NB4 (cell line): ENCODE measurements around the gene CXorf58.
A peak's percentile ranks its signal among the peaks of the same experiment; 100 is the strongest.

Experiments used
- DNase-seq: peaks from one replicate; pipeline ENCODE4 v3.0.0; 2010; ENCODE audit warnings: low read depth
- H3K4me3 ChIP-seq: one replicate; pipeline ENCODE4 v1.5.1; 2011; ENCODE audit warnings: mild to moderate bottlenecking, low read depth, low read length, moderate library complexity
- CTCF ChIP-seq: IDR thresholded peaks from one replicate; pipeline ENCODE4 v1.5.1; 2012; ENCODE audit warnings: low read depth, low read length
- MAX ChIP-seq: IDR thresholded peaks from 2 replicates; pipeline ENCODE4 v1.6.1; 2011; ENCODE audit warnings: low read depth, low read length
- MYC ChIP-seq: IDR thresholded peaks from 2 replicates; pipeline ENCODE4 v1.6.1; 2011; ENCODE audit warnings: low read depth, low read length
- POLR2A ChIP-seq: IDR thresholded peaks from 2 replicates; pipeline ENCODE4 v1.6.1; 2011; ENCODE audit warnings: mild to moderate bottlenecking; ENCODE audit not compliant: insufficient read length; ENCODE audit errors: extremely low read depth

CXorf58 gene

GRCh38 chrX:23871905-23872546 is 35.8 kb upstream of the CXorf58 start:
- H3K4me3 ChIP-seq = peak overlapping the region; percentile 42
- no peak for TF ChIP-seq MAX
- TF ChIP-seq MYC = 0 out of 2 replicates have a peak, but pooled peaks have one; percentile 41
- TF ChIP-seq POLR2A = no peak
- DNase-seq = peak; percentile 88

DNA sequence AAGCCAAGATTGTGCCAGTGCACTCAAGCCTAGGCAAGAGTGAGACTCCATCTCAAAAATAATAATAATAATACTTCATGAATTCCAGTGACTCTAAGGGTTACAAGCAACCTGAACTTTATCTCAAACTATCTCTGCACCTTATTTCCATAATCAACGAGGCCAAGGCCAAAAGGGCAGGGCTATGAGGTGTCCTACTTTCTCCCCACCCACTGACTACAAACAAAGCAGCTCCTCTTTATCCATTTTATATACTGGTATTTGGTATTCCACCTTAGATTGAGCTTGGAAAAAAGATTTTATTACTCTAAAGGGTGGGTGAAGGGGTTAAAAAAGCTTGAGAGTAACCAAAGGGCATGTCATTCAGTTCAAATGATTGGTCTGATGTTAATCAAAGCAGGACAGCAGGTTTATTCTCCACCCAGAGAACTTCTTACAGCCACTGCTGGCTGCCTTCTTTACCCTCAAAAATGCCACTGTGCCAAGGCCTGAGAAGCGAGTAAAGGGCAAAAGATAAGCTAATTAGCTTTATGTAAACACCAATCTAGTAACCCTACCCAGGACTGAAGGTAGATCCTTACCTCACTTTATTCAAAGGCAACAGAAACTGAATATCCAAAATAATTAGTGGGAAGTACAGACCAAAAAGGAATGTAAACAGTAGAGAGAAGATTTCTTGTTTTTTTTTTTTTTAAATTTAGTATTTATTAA is 28.3 kb upstream of the CXorf58 start:
- no peak for DNase-seq
- H3K4me3 ChIP-seq = no peak overlapping the region
- no peak for TF ChIP-seq MYC
- TF ChIP-seq POLR2A = no peak
- no peak for TF ChIP-seq CTCF
- no peak for TF ChIP-seq MAX

- peak; percentile 79 for DNase-seq
- H3K4me3 ChIP-seq = peak overlapping the region; percentile 18
- TF ChIP-seq POLR2A = no peak
- TF ChIP-seq CTCF = no peak
- TF ChIP-seq MAX = peak; percentile 52; the same call in 1 of the 2 replicates
- TF ChIP-seq MYC = no peak; the same call in 1 of the 2 replicates
Measured at GRCh38 chrX:23883737-23884354, 24.0 kb upstream of the CXorf58 start.

DNA sequence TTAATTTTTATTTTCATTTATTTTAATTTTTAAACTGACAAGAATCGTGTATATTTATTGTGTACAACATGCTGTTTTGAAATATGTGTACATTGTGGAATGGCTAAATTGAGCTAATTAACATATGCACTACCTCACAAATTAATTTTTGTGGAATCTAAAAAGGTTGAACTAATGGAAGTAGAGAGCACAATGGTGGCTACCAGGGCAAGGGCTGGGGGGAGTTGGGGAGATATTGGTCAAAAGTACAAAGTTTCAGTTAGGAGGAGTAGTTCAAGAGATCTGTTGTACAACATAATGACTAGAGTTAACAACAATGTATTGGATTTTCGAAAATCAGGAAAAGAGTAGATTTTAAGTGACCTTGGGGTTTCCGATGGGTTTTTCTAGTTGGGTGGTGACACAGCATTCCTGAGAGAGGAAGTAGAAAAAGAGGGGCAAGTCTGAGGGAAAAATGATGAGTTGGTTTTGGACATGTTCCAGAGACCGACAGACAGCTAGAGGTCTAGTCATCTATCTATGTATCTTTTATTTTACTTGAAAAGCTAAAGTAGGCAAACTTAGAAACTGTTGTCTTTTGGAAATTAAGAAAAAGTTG is 23.3 kb upstream of the CXorf58 start:
- no peak overlapping the region for H3K4me3 ChIP-seq
- TF ChIP-seq POLR2A (no peak), MYC (no peak), CTCF (no peak), MAX (no peak)
- peak; percentile 64 for DNase-seq

GRCh38 chrX:23885803-23886202 is 22.0 kb upstream of the CXorf58 start:
- no peak for DNase-seq
- no peak overlapping the region for H3K4me3 ChIP-seq
- TF ChIP-seq MAX = no peak
- no peak for TF ChIP-seq CTCF
- no peak for TF ChIP-seq POLR2A
- no peak for TF ChIP-seq MYC

DNA sequence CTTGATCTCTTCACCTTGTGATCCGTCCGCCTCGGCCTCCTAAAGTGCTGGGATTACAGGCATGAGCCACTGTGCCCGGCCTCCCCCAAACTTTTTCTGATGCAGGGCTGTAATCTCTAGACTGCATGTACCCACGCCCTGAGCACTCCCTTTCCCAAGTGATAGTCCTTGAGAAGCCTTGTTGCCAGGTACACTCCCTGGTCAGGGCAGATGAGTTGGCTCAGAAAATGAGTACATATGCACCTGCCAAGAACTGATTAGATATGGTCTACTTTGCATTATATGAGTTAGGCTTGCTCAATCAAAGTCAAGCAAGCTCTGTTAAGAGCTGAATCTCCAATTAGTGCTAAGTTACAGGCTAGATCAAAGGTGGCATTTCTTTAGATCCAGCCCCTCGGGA is 20.4 kb upstream of the CXorf58 start:
- TF ChIP-seq MAX = no peak
- no peak for TF ChIP-seq MYC
- TF ChIP-seq CTCF = no peak
- no peak for TF ChIP-seq POLR2A
- no peak for DNase-seq
- H3K4me3 ChIP-seq = no peak overlapping the region
